ENCODE measurements around the gene LRP1B.

GRCh38 chr2:140717481-140717880 is 1413.3 kb downstream of the LRP1B start:
- TF ChIP-seq CTCF (IDR thresholded peaks at IDR 0.05; ENCODE audit: low read depth, low read length, poor library complexity, severe bottlenecking) (no peak), EZH2phosphoT487 (IDR thresholded peaks at IDR 0.05; ENCODE audit: borderline replicate concordance, low read length) (no peak)
